ENCODE data around the gene VAV3.
"Not testable (repeated sequence)": the region's sequence is repeated elsewhere in the genome, so short reads cannot be mapped to it uniquely, and the experiment has no call there.

Gene VAV3, protein sequence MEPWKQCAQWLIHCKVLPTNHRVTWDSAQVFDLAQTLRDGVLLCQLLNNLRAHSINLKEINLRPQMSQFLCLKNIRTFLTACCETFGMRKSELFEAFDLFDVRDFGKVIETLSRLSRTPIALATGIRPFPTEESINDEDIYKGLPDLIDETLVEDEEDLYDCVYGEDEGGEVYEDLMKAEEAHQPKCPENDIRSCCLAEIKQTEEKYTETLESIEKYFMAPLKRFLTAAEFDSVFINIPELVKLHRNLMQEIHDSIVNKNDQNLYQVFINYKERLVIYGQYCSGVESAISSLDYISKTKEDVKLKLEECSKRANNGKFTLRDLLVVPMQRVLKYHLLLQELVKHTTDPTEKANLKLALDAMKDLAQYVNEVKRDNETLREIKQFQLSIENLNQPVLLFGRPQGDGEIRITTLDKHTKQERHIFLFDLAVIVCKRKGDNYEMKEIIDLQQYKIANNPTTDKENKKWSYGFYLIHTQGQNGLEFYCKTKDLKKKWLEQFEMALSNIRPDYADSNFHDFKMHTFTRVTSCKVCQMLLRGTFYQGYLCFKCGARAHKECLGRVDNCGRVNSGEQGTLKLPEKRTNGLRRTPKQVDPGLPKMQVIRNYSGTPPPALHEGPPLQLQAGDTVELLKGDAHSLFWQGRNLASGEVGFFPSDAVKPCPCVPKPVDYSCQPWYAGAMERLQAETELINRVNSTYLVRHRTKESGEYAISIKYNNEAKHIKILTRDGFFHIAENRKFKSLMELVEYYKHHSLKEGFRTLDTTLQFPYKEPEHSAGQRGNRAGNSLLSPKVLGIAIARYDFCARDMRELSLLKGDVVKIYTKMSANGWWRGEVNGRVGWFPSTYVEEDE

DNA sequence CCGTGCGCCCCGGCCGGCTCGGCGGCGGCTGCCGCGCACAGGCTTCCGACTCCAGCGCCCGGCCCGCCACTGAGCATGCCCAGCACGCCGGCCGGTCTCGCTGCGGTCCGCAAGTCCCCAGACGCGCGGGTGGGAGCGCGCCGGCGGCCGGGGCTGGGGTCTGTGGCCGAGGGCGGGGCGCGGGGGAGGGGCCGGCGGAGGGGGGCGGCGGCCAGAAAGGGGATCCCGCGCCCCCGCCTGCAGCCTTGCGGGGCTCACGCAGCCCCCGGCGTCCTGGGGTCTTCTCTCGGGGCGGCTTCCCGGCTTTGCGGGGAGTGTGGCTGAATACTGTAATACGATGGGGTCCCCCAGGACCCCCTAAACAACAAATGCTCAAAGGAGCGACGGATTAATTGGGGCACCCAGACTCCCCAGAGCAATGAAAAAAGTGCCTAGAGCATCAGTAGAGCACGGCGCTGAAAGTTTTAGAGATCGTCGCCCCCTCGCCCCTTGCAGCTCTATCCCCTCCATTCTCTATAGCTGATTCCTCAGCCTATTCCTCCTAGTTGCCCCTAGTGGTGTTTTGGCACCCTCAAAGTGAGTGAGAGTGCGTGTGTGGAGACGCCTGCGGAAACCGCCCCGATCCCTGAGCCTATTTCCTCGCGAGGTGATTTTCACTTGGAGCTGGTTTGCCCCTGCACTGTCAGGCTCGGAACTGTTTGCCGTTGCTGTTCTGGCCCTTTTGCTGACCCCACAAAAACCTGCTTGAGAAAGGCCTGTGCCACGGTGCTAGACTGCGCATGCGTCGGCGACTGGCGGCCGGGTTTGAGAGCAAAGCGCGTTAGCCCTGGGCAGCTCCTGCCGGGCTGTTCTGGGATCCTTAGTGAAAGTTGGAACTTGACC, at the start of gene VAV3:
TSS of gene VAV3 (minus strand) at position 71 of the 882 bp plus-strand sequence. CDS start 311 bp downstream, outside the sequence.
- peak; percentile 78 for DNase-seq

DNA sequence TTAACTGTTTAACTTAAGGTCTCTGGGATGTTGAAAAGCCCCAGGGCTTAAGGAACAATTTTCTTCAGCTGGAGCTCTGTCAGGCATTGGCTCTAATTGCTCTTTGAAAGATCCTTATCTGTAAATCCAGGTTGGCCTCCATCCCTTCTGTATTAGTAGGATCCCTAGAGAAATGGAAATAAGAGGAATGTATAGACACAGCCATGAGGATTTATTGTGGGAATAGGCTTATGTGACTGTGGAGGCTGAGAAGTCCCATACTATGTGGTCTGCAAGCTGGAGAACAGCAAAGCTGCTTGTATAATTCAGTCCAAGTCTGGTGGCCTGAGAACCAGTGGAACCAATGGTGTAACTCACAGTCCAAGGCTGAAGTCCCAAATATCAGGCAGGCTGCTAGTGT, 47.6 kb upstream of the VAV3 start:
- DNase-seq, result no peak

DNA sequence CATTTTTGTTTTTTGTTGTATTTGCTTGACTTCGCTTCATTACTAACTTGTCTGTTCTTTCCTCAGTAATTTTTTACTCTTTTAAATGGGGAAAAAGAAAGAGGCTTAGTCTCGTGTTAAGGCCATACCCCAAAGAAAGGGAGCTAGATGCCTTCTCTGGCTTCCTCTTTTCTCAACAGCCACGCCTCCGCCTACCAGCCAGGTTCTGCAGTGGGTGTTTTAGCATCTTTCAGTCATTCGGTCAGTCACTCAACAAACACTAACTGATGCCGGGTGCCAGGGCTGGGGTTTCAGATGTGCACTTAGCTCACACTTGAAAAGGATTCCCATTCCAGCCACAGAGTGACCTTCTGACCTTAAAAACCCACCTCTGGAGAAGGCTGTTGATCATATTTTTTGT, 46.3 kb upstream of the VAV3 start:
- DNase-seq, result no peak

DNA sequence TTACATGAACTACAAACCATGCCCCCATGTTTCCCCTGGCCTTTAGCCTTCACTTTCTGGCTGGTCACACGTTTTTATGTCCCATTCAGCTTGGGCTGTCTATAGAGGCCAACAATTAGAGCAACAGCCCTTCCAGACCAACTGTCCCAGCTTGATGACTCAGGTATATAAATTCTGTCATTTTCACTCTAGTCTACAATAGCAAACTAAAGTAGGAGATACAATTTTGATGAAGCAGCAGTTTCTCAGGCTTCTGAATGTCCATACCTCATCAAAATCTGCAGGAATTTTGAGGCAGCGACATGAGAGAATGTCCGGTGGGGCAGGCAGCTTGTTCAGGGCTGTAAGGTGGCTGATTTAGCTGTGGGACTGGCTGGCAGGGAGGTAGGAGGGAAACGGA, 45.6 kb upstream of the VAV3 start:
- DNase-seq, result no peak

DNA sequence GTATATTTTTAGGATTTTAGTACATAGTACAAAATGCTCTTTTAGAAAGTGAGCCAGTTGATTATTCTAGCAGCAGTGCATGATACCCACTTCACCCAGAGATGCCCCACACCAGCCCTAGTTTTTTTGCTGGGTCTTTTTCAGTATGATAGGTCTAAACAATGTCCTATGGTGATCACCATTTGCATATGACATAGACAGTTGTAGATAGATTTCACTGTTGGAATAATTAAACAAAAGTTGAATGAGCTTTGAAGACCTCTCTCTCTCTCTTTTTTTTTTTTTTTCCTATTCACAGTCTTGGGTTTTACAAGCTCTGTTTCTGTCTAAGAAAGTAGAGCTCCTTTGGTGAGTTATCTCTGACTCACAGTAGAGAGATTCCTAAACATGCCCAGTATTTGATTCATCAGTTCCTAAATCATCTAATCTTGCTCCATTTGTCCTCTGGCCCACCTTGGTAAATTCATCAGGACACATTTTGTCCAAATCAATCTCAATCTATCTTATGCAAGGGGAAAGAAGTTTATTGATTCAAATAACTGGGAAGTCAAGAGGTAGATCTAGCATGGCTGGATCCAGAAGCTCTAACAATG, 44.7 kb upstream of the VAV3 start:
- DNase-seq, result no peak

DNA sequence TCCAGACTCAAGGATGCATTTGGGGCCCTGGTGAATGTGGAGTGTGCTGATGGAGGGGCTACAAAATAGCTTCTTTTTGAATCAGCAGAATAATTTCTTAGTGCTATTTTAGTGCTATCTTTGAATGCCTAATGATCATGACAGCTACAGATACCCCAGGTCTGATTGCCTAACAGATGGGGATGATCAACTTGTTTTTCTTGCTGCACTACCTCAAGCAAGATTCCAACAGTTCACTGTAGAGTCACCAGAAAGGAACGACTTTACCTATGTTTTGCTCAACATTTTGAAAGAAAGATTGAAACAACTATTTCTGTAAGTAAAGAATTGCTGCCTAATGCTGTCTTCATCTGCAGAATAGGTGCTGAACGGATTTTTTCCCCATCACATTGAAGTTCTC, 42.6 kb upstream of the VAV3 start:
- DNase-seq, result no peak

DNA sequence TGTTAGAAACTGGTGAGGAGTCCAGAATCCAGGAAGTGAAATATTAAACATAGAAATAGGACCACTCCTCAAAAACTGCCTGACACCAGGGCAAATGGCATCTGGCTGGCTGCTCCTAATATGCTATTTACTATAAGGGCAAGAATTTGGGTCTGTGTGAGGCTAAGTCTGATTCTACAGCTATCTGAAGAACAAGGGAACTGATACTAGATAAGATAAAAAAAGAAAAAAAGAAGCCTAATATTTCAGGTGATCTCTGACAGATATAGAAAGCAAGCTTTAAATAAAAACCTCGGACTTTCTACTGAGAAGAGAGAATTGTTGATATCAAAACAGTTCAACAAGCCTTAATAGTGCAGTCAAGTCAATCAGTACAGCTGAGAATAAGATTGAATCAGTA, 42.1 kb upstream of the VAV3 start:
- no peak for DNase-seq

DNA sequence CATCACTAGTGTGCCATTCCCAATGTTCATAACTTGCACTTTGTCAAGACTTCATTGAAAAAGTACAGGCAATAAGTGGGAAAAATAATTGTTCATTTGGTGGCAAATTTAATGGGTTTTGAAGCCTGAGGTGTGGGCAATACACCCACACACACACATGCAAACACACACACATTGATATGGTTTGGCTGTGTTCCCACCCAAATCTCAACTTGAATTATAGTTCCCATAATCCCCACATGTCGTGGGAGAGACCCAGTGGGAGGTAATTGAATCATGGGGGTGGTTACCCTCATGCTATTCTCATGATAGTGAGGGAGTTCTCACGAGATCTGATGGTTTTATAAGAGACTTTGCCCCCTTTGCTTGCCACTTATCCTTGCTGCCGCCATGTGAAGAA, 39.9 kb upstream of the VAV3 start:
- not testable (repeated sequence) for DNase-seq

DNA sequence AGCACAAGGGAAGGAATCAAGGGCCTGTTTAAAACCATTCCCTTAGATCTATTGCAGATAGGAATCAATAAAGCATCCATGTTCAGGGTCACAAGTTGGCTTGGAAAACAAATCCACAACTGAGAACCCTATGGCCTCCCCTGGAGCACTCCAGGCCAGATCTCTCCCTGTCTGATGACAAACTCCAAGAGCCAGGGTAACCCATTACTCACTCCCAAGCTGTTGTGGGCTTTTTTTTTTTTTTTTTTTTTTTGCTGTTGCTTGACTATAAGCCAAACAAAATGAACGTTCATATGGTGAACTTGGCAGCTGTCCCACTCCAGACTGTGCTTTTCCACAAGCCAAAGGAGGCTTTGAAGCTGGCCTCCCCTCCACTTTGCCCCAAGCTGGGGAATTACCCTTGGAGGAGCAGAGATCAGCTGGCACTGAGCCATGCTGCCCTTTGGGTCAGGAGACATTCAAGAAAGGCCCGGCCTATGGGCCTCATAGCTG, 35.7 kb upstream of the VAV3 start:
- no peak for DNase-seq

DNA sequence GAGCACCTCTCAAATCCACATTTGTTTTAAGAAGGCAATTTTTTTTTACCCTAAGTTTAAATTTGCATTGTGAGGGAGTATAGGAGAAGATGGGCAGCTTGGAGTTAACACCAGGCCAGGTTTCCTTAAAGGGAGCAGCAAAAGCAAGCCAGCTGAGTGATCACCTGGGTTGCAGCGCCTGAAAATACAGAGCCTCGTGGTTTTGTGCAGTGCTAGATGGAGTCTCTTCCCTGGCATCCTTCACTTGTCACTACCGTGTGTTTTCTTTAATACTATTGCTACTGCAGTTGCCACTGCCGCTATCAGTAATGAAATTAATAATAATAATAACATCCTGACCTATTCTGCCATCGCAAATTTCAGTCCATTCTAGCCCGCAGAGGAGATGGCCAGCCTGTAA, 35.2 kb upstream of the VAV3 start:
- no peak for DNase-seq

DNA sequence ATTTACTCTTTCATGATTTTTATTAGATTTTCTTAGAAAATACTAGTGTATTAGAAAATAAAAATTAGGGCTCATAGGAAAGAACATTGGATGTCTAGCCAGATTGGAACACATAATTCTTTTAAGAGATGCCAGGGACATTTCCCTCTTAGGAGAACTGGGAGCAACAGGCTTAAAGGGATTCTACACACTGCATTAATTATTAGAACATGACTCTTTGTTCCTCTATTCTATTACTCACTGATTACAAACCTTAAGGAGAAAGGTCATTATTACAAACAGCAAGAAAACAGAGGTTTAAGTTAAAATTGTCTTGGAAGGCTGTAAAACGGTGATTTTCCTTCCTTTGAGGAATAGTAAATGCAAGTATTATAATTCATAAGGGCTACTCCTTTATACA, 32.9 kb upstream of the VAV3 start:
- no peak for DNase-seq

DNA sequence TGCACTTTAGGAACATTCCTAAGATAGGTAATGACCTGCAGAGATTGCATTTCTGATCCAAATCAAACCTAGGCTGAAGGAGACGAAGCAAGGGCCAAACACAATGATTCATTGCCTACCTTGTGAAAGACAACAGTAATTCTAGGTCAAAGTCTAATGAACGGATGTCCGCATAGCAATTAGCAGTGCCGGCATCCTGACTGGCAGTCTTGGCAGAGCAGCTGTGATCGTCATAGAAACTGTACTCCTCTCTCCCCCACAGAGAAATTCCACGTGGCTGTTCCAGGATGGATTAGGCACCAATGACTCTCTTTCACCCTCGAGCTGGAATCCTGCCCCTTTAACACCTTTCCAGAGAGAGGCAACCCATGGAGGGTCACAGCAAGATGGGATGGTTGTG, 28.9 kb upstream of the VAV3 start:
- no peak for DNase-seq

DNA sequence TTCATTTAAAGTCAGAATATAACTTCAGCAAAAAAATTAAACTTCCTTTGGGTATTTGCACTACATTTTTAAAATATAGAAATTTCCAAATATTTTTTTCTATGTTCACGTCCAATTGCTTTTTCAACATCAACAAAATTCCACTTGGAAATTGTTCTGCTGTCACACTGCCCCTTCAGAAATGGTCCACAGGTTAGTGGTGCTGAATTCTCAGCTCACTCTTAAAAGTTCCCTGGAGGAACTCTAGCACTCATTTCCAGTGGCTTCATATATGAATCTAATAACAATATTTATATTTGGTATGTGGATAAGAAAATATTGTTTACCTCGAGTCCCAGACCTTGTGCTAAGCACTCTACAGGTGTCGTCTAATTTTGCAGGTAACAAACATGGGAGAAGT, 27.4 kb upstream of the VAV3 start:
- DNase-seq, result no peak

DNA sequence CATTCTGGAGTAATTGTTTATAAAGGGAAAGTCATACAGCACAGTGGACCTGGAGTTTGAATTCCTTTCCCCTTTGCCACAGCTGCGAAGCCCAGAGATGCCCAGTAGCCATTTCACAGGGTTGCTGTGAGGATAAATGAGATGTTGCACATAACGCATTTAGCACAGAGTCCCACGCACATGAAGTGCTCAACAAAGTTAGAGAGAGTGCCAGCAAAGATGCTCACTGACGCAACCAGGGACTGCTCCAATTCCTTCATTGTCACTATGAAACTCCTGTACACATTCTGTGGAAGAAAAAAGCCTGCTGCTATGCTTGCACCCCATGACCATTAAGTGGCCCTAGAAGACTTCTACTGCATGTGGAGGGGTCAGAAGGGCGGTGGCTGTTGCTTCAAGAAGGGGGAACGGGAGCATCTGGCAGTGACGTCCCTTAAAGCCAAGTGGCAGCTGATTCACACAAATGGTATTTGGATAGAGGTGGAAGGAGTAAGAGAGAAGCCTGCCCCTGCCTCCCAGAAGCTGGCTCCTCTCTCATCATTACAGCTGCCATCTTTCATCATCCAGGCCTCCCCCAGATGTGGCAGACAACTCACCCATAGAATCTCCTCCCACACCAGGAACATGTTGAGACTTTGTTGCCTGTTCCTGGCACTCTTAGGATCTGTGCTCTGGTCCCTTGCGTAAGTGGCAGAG, 26.5 kb upstream of the VAV3 start:
- DNase-seq, result no peak

DNA sequence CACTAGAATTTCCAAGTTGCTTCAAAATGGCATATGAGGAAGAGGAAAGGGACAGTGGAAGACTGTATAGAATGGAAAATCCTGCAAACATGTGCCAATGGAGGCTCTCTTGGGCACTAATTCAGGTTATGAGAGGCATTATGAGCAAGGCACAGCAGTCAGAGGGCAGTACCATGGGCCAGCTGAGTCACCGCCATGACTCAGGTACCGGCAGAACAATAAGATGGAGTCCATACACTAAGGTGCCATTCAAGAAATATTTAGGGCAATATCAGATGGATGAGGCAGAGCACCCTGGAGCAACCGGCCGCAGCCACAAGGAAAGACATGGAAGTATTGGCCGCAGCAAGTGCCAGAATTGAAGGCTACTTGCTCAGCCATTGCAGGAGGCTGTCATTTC, 25.6 kb upstream of the VAV3 start:
- DNase-seq, result no peak

DNA sequence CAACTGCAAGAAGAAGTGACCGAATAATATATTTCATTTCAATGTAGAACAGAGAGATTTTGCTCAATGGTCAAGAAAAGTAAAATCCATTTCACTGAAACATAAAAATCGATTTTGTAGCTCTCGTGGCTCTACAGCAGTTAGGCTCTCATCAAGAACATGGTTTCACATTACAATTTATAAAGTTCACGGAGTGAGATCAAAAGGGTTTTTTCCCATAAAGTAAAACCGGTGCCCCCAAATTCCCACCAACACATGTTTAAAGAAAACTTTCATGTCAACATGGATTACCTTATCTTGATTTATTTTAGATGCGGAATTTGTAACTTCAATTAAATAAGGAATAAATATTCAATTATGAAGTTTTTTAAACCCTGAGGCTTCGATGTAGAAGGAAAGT, 16.3 kb upstream of the VAV3 start:
- DNase-seq, result peak; percentile 12

DNA sequence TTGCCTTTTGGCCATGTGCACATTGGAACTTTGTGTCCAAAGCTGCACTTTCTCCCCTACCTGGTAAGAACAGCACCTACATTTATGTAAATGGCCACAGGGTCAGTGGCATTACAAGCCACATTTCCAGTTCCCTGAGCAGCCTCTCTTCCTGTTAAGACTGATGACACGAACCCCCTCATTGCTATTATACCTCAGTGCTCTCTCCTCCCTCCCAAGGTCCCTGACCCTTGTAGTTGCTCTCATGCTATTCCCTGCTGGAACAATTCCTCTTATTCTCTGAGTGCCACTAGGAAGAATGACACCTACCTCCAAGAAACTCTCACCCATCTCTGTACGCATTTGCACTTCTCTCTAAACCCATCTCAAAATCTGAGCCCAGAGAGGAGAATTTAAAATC, 14.9 kb upstream of the VAV3 start:
- no peak for DNase-seq

DNA sequence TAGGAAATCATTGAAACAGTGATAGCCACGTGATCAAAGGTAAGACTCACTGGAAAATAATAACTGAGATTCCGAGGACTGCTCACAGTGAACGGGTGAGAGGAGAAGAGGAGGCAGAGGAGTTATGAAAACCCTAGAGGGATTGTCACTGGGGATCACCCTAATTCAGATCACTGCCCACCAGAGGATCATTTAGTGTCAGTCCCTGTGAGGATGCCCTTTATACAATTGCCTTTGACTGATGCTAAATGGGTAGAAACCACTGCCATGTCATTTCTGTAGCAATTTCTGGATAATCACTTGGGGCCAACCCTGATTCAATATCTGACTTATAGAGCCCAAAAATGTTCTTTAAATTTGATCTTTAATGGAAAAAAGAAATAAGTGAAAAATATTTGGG, 14.1 kb upstream of the VAV3 start:
- DNase-seq, result no peak

DNA sequence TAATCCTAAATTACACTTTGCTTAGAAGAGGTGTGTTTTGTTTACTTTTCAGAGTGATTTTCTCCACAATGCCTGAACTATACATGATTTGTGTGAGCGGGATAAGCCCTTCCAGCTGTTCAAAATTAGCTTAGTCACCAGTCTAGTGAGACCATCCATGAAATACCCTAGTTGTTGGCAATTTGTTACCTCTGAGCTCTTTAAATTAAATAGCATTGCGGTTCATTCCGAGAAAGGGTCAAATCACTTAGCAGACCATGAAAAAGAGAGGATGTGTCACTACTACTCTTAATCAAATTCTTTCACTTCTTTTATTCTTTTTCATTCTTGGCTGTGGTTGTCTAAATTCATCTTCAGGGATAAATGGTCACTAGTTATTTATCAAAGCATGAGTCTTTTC, 11.9 kb upstream of the VAV3 start:
- no peak for DNase-seq

DNA sequence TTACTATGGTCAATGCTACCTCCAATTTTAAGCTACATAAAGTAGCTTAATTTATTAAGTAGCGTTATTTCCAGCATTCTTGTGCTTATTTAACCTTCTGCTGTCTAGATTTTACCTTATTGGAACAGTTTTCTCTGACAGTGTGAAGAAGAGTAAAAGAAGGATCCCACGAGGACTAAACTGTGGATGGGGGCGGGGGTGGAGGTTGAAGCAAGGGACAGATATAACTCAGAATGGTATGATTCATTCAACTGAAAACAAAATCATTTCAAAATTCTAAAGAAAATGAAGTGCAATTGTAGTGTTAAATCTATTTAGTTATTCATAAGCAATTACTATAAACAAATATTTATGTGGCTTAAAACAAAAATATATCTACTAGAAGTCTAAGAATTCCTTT, 11.5 kb upstream of the VAV3 start:
- DNase-seq, result no peak

DNA sequence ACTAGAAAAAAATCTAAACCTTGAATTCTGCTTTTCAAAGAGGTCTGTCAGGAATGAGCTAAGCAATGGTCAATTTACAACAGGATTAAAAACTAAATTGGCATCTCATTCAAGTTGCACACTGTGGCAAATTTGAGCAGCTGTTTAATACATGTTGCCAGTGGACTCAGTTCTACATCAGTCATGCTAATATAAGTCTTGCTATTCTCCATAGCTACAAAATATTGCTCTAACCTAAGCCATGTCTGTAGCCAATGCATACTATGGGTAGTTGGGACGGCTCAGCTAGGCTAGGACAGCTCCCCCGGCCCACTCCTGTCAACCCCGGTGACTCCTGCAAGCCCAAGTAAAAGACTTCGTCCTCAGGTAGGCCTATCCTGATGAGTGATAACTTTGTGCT, 10.9 kb upstream of the VAV3 start:
- DNase-seq, result no peak

DNA sequence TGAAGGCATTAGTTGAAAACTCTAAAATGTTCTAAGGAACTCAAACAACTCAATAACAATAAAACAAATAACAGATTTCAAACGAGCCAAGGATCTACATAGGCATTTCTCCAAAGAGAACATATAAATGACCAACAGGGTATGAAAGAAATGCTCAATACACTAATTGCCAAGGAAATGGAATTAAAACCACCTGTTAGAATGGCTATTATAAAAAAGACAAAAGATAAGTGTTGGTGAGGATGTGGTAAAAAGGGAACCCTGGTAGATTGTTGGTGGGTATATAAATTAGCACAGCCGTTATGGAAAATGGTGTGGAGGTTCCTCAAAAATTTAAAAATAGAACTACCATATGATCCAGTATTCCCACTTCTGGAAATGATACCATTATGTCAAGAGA, 9.1 kb upstream of the VAV3 start:
- DNase-seq, result no peak

All from NCI-H510A treated with DMSO at 0.1 percent for 48 hours (cell line).